22Rv1 (cell line): ENCODE measurements around the gene OR8D4.

Source experiments
- ZFX ChIP-seq: fragments of 450-650 bp; IDR thresholded peaks from 2 replicates; pipeline ENCODE4 v1.6.1; 2017; ENCODE audit warnings: antibody characterized with exemption, borderline replicate concordance
- TF ChIP-seq, protein P1 (sequence below): fragments of 450-650 bp; IDR thresholded peaks from 2 replicates; pipeline ENCODE4 v1.5.1; 2017; ENCODE audit warnings: mild to moderate bottlenecking

DNA sequence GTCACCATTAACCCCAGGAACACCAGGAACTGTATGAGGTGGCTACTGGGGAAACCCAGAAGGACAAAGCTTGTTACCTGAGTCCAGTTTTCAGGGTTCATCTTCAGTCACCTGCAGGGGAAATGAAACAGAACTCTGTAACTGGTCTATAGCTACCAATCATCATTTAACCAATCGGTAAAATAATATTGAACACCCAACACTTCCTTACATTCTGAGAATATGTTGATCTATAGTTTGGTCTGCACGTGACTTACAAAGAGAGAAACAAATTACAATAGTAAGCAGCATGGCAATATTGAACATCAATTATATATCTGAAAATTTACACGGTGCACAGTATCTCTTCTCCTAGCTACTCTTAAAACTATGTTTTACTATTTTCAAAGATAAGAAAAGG is 41.8 kb downstream of the OR8D4 start, which contains the start of gene OR6T1:
- TF ChIP-seq, protein P1, sequence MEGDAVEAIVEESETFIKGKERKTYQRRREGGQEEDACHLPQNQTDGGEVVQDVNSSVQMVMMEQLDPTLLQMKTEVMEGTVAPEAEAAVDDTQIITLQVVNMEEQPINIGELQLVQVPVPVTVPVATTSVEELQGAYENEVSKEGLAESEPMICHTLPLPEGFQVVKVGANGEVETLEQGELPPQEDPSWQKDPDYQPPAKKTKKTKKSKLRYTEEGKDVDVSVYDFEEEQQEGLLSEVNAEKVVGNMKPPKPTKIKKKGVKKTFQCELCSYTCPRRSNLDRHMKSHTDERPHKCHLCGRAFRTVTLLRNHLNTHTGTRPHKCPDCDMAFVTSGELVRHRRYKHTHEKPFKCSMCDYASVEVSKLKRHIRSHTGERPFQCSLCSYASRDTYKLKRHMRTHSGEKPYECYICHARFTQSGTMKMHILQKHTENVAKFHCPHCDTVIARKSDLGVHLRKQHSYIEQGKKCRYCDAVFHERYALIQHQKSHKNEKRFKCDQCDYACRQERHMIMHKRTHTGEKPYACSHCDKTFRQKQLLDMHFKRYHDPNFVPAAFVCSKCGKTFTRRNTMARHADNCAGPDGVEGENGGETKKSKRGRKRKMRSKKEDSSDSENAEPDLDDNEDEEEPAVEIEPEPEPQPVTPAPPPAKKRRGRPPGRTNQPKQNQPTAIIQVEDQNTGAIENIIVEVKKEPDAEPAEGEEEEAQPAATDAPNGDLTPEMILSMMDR, result no peak
- TF ChIP-seq ZFX, result no peak
